ENCODE results near the gene GLT8D1. TPM values are rescaled to one million over a fixed set of nuclear protein-coding genes. Genes with fewer than 3 reads are reported as not detected.

Gene GLT8D1
- total RNA-seq, 1 donor from 2014 or later, result 38.3 TPM

GRCh38 chr3:52696830-52697631 is 8.6 kb downstream of the GLT8D1 start:
- Histone ChIP-seq H3K4me1 (no peaks in the 10 kb centered on the region), H3K9me3 (no peaks in the 10 kb centered on the region), H3K36me3 (peaks cover 54 to 68% of the 10 kb centered on the region in 2 donors), H3K27ac (no peak overlapping the region), H3K27me3 (no peaks in the 10 kb centered on the region), H3K4me3 (no peak overlapping the region)
- TF ChIP-seq CTCF (IDR thresholded peaks at IDR 0.05), result no peak
- intact Hi-C loops (cut with DNase I), result no loop called here
- DNase-seq (ENCODE audit: low spot score in 2 of 2), result no peak

GRCh38 chr3:52695798-52696671 is 9.6 kb downstream of the GLT8D1 start:
- no peaks in the 10 kb centered on the region for H3K27me3 ChIP-seq
- H3K4me3 ChIP-seq, result no peak overlapping the region
- no peaks in the 10 kb centered on the region for H3K4me1 ChIP-seq
- intact Hi-C loops (cut with DNase I), result no loop called here
- no peak for TF ChIP-seq CTCF (IDR thresholded peaks at IDR 0.05)
- H3K36me3 ChIP-seq, result peaks cover 64 to 77% of the 10 kb centered on the region in 2 donors
- H3K27ac ChIP-seq, result no peak overlapping the region
- H3K9me3 ChIP-seq, result no peaks in the 10 kb centered on the region
- no peak for DNase-seq (ENCODE audit: low spot score in 2 of 2)

- no peak overlapping the region for H3K27ac ChIP-seq
- no peaks in the 10 kb centered on the region for H3K9me3 ChIP-seq
- H3K4me3 ChIP-seq, result no peak overlapping the region
- H3K27me3 ChIP-seq, result no peaks in the 10 kb centered on the region
- peaks cover 77 to 84% of the 10 kb centered on the region in 2 donors for H3K36me3 ChIP-seq
- no peak for DNase-seq (ENCODE audit: low spot score in 2 of 2)
- intact Hi-C loops (cut with DNase I), result no loop called here
- no peaks in the 10 kb centered on the region for H3K4me1 ChIP-seq
- no peak for TF ChIP-seq CTCF (IDR thresholded peaks at IDR 0.05)
Observed at GRCh38 chr3:52694528-52695189, 10.9 kb downstream of the GLT8D1 start.

- DNase-seq (ENCODE audit: low spot score in 2 of 2), result no peak
- TF ChIP-seq CTCF (IDR thresholded peaks at IDR 0.05), result no peak
- no peaks in the 10 kb centered on the region for H3K4me1 ChIP-seq
- intact Hi-C loops (cut with DNase I), result no loop called here
- peaks cover 92 to 93% of the 10 kb centered on the region in 2 donors for H3K36me3 ChIP-seq
- H3K4me3 ChIP-seq, result no peak overlapping the region
- H3K27ac ChIP-seq, result no peak overlapping the region
- H3K27me3 ChIP-seq, result no peaks in the 10 kb centered on the region
- no peaks in the 10 kb centered on the region for H3K9me3 ChIP-seq
Observed at GRCh38 chr3:52693071-52693470, 12.5 kb downstream of the GLT8D1 start.

- Histone ChIP-seq H3K4me3 (no peak overlapping the region), H3K36me3 (peaks cover 76 to 82% of the 10 kb centered on the region in 2 donors), H3K27me3 (no peaks in the 10 kb centered on the region), H3K27ac (no peak overlapping the region), H3K4me1 (peaks cover 3 to 7% of the 10 kb centered on the region in 2 donors), H3K9me3 (no peaks in the 10 kb centered on the region)
- no peak for DNase-seq (ENCODE audit: low spot score in 2 of 2)
- intact Hi-C loops (cut with DNase I), result no loop called here
- no peak for TF ChIP-seq CTCF (IDR thresholded peaks at IDR 0.05)
Observed at GRCh38 chr3:52690560-52690959, 15.0 kb downstream of the GLT8D1 start.

Measured in ascending aorta (tissue), 2 donors.